Measurements from ENCODE around the gene GMIP. TPM values are rescaled to one million over a fixed set of nuclear protein-coding genes. Genes with fewer than 3 reads are reported as not detected.

GMIP gene, protein sequence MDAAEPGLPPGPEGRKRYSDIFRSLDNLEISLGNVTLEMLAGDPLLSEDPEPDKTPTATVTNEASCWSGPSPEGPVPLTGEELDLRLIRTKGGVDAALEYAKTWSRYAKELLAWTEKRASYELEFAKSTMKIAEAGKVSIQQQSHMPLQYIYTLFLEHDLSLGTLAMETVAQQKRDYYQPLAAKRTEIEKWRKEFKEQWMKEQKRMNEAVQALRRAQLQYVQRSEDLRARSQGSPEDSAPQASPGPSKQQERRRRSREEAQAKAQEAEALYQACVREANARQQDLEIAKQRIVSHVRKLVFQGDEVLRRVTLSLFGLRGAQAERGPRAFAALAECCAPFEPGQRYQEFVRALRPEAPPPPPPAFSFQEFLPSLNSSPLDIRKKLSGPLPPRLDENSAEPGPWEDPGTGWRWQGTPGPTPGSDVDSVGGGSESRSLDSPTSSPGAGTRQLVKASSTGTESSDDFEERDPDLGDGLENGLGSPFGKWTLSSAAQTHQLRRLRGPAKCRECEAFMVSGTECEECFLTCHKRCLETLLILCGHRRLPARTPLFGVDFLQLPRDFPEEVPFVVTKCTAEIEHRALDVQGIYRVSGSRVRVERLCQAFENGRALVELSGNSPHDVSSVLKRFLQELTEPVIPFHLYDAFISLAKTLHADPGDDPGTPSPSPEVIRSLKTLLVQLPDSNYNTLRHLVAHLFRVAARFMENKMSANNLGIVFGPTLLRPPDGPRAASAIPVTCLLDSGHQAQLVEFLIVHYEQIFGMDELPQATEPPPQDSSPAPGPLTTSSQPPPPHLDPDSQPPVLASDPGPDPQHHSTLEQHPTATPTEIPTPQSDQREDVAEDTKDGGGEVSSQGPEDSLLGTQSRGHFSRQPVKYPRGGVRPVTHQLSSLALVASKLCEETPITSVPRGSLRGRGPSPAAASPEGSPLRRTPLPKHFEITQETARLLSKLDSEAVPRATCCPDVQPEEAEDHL
- total RNA-seq (2021): 12.7 and 13.4 TPM in 2 replicates
- long read RNA-seq, transcript GMIP-201 (21 exons, 3,538 nt): major isoform, 7 of 27 reads
- long read RNA-seq, partial matches to known transcripts: 5 of 27 reads
- long read RNA-seq, other reads (novel, unspliced or antisense): 12 of 27 reads

DNA sequence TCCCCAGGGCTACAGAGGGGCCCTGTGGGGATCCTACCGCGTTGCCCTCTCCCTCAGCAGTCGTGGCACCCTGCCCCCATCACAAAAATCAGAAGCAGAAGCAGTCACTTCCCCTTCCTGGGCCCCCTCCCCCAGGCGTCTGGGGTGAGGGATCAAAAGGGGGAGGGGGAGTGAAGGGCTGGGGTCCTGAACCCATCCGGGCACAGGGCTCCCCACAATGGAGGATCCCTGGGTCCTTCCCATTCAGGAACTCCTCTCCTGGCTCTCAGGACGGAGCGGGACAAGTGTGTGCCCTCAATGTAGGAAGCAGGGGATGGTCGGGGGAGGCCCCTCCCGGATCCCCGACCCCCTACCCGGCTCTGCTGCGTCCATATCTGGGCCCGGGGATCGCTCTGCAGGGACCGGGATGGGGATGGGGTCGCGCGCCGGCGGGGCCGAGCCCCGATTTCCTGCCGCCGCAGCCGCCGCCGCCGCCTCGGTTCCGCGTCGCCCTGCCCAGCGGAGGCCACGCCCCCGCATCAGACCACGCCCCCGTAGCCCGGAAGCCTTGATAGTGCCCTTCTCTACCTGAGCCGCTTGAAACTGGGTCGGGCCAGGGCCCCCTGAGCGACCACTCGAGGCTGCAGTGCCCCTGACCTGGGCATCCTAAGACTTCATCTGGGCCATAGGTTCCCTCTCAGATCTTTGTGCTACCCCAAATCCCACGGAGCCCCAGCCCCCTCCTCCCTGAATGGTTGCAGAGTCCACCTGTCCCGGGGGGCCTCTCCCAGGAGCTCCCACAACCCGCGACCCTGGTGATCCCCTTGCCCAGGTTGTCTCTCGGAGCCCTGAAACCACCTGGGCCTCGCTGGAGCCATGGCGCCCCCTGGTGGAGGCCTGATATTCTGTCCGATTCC is at the start of gene GMIP:
Gene GMIP, minus strand, starts transcription at position 500 of the 896 bp plus-strand sequence. Its CDS starts 128 bp downstream, at position 372.
- Histone ChIP-seq H3K56ac (ENCODE audit: insufficient read length, low read depth, low read length) (no peak within 1 kb of the TSS), H3K4ac (ENCODE audit: low read depth, low read length) (no peak within 1 kb of the TSS), H2BK15ac (ENCODE audit: low read depth, low read length) (no peak within 1 kb of the TSS), H2AK5ac (ENCODE audit: insufficient read length, low read length) (no peak within 1 kb of the TSS), H3K9ac (ENCODE audit: extremely low read depth, insufficient read length, low read length) (peak within 1 kb of the TSS; percentile 54), H3K79me1 (ENCODE audit: insufficient read depth, low read depth, low read length, poor library complexity, severe bottlenecking) (no peaks in the 10 kb centered on the region), H2BK20ac (ENCODE audit: low read depth, low read length, poor library complexity, severe bottlenecking) (no peak within 1 kb of the TSS), H4K5ac (ENCODE audit: insufficient read length, low read depth, low read length) (no peak within 1 kb of the TSS), H3K23ac (ENCODE audit: insufficient read length, low read depth, low read length) (no peak within 1 kb of the TSS), H2BK12ac (ENCODE audit: insufficient read length, low read depth, low read length) (no peak within 1 kb of the TSS), H3K4me1 (ENCODE audit: insufficient read depth, low read length) (no peaks in the 10 kb centered on the region), H3K79me2 (ENCODE audit: insufficient read depth, low read length) (no peaks in the 10 kb centered on the region), H3K9me3 (ENCODE audit: control insufficient read depth, low read depth, low read length) (no peaks in the 10 kb centered on the region), H4K20me1 (ENCODE audit: control insufficient read depth, insufficient read depth, insufficient read length) (no peaks in the 10 kb centered on the region), H2BK120ac (ENCODE audit: low read depth, low read length, poor library complexity, severe bottlenecking) (no peak within 1 kb of the TSS), H4K91ac (ENCODE audit: insufficient read length, low read depth, low read length) (no peak within 1 kb of the TSS), H3T11ph (ENCODE audit: low read length) (no peak within 1 kb of the TSS), H2AFZ (ENCODE audit: low read length) (no peak within 1 kb of the TSS), H3K4me2 (ENCODE audit: insufficient read depth, insufficient read length, low read length) (peak within 1 kb of the TSS; percentile 78), H3K23me2 (ENCODE audit: insufficient read length, low read depth, low read length, poor library complexity, severe bottlenecking) (peaks cover 8% of the 10 kb centered on the region), H3K18ac (ENCODE audit: insufficient read length, low read depth, low read length) (peak within 1 kb of the TSS; percentile 81), H3K27ac (ENCODE audit: insufficient read length, low read depth, low read length) (no peak within 1 kb of the TSS), H3K14ac (ENCODE audit: insufficient read depth, low read length) (peak within 1 kb of the TSS; percentile 83), H3K27me3 (ENCODE audit: insufficient read depth, low read length) (no peaks in the 10 kb centered on the region), H4K8ac (replicated peaks; ENCODE audit: insufficient read length, low read depth, low read length) (no peak within 1 kb of the TSS), H2BK5ac (ENCODE audit: insufficient read length, low read length) (no peak within 1 kb of the TSS)
- Mint-ChIP-seq H3K4me3 (peak within 1 kb of the TSS; percentile 89 to 90), H3K27me3 (ENCODE audit: low read depth) (no peaks in the 10 kb centered on the region), H3K4me1 (peaks cover 6 to 8% of the 10 kb centered on the region in 2 experiments), H3K36me3 (ENCODE audit: insufficient read depth in 1 of 3, low read depth in 3 of 3) (peaks cover 15 to 41% (median 40%) of the 10 kb centered on the region in 3 experiments; a peak in 6 of 7 replicates), H3K9me3 (no peaks in the 10 kb centered on the region; a peak in 1 of 5 replicates), H3K27ac (peak within 1 kb of the TSS; percentile 89 to 98 (median 96))
- no CpG with 5 or more reads among the region's 50 CpGs for WGBS (ENCODE audit: extremely low coverage, insufficient read length, low lambda C conversion rate)
- TF ChIP-seq, protein P1, sequence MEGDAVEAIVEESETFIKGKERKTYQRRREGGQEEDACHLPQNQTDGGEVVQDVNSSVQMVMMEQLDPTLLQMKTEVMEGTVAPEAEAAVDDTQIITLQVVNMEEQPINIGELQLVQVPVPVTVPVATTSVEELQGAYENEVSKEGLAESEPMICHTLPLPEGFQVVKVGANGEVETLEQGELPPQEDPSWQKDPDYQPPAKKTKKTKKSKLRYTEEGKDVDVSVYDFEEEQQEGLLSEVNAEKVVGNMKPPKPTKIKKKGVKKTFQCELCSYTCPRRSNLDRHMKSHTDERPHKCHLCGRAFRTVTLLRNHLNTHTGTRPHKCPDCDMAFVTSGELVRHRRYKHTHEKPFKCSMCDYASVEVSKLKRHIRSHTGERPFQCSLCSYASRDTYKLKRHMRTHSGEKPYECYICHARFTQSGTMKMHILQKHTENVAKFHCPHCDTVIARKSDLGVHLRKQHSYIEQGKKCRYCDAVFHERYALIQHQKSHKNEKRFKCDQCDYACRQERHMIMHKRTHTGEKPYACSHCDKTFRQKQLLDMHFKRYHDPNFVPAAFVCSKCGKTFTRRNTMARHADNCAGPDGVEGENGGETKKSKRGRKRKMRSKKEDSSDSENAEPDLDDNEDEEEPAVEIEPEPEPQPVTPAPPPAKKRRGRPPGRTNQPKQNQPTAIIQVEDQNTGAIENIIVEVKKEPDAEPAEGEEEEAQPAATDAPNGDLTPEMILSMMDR (conservative IDR thresholded peaks at IDR 0.05): peak; percentile 95
- DNase-seq: peak; percentile 90

Measured in H9 (cell line).